Activated CD4-positive, alpha-beta T cell treated with anti-CD3 and anti-CD28 coated beads, Interleukin-2, Interleukin-6, amounts not matched to agents 100 ng/mL and 50 ng/mL, durations not matched to agents 16 hours and 8 hours (primary cell): ENCODE results near the gene VTI1A.

Experiments
- DNase-seq: peaks from one replicate; pipeline ENCODE4 v3.0.0-alpha.2; 2020

The VTI1A gene

DNA sequence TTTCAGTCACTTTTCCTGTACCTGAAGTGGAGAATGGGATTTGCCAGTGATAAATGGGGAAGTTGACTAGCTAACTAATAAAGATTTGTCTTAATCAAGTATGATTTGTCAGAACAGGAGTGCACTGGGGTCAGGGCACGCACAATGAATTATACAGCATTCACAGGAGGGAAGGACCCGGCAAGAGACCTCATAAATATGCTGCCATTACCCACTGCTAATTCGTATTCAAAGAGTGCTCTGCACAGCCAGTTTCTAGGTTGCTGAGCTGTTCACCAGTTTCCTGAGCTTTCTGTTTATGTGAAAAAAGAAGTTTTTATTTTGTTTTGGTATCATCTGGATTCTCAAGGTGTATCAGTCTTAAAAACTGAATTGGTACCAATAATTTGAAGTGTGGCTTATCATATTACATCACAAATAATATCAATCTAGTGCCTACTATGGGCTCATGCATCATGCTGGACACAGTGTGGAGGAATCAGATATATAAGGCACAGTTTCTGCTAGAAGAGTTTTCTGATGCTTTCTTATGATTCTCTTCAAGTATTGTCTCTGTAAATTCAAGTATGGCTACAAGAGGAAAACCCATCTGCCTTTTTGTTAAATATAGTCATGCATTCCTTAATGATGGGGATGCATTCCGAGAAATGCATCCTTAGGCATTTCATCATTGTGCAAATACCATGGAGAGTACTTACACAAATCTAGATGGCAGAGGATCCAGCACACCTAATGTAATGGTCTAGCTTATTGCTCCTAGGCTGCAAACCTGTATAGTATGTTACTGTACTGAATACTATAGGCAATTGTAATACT is 202.2 kb downstream of the VTI1A start:
- DNase-seq = no peak

DNA sequence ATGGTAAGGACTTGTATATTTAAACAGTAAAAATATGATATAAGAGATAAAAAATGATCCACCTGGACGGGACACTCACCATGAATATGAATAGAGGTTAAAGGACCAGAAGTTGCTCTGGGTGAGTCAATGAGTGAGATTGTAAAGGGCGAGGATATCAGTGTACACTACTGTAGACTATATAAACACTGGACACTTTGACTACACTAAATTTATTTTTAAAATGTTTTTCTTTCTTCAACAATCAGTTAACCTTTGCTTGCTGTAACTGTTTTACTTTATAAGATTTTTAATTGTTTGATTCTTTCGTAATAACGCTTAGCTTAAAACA is 202.8 kb downstream of the VTI1A start:
- no peak for DNase-seq

DNA sequence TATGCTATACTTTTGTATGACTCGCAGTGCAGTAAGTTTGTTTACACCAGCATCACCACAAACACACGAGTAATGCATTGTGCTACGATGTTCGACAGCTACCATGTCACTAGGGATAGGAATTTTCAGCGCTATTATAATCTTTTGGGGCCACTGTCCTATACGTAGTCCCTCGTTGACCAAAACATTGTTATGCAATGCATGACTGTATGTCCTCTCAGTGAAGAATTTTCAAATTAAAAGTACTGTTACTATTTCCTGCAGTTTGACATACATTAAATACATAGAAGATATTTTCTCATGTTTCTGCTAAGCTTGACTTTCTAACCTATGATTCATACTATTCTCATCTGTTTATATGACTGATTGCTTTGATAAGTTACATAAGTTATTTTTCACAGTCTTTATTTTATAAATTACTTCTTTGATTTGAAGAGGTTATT is 203.6 kb downstream of the VTI1A start:
- no peak for DNase-seq

DNA sequence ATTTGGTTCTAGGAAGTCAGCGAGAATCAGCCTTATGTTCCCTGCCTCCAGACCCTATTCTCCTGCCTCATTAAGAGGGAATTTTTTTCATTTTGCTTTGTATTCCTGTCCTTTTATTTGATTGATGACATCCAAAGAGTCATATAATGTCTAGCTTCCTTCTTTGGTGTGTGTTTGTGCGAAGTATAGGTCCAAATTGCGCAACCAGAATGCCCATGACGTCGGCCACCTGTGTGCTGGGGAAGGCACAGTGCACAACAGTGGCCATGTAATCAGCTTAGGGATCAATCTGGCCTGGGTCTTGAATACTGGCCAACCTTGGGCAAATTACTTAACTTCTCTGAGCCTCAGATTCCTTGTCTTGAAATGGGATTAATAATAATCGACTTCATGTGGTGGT is 206.2 kb downstream of the VTI1A start:
- no peak for DNase-seq

DNA sequence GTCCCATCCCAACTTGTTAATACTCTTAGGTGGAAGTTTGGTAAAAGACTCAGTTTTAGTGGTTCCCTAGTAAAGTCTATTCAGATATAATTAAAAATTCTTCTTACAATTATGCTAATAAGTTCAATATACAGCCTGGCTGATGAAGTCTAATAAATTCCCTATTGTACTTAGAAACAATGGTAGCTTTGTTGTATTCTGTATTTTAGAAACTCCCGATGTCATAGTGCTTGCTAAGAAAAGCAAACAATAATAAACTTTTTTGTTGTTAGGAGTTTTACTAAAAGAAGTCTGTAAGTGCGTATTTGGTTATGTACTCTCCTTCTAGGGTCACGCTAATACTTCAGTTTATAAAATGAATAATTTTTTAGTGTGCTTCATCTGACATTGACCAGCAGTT is 206.8 kb downstream of the VTI1A start:
- no peak for DNase-seq

DNA sequence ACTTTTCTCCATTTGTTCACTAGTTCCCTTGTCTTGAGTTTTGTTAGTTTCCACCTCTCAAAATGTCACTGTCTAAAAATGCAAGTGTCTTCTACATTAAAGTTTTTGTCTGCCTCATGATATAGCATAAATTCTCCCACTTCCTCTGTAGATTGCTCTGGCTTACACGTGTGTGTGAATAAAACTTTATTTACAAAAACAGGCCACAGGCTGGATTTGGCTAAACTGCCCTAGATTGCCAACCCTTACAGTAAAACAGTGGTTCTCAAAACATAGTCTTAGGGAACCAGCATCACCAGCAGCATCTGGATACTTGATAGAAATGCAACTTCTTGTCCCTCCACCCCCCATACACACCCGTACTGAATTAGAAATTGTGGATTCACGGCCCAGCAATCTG is 207.8 kb downstream of the VTI1A start:
- no peak for DNase-seq

DNA sequence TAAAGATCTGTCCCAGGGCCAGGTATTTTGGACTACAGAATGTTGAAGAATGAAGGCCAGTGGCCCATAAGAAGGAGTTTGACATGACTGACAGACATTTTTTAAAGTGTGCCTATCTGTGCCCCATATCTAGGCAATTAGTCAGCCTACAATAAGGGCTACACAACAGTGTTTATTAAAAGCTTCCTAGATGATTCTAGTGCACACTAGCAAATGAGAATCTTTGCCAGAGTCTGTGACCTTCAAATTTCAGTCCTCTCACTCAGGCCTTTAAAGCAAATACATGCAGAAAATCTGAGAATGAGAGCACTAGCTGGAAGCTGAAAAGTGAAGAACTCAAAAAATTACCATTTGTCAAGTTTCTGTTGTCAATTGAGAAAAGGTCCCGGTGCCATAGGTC is 208.7 kb downstream of the VTI1A start:
- no peak for DNase-seq

DNA sequence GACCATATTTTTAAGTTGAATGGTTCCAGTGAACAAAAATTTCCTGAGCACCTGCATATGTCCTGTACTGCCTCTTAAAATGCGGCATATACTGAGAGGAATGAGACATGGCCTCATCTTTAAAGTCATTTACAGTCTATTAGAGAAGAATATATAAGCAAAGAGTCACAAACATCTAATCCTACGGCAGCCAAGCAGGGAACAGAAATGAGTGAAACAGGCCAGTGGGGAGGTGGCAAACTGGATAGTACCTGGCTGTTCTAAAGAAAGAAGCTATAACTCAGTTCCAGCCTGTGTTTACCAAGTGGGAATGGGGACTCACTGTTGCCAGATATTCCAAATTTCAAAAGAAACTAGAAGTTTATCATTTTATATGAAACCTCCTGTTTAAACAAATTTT is 211.4 kb downstream of the VTI1A start:
- no peak for DNase-seq

DNA sequence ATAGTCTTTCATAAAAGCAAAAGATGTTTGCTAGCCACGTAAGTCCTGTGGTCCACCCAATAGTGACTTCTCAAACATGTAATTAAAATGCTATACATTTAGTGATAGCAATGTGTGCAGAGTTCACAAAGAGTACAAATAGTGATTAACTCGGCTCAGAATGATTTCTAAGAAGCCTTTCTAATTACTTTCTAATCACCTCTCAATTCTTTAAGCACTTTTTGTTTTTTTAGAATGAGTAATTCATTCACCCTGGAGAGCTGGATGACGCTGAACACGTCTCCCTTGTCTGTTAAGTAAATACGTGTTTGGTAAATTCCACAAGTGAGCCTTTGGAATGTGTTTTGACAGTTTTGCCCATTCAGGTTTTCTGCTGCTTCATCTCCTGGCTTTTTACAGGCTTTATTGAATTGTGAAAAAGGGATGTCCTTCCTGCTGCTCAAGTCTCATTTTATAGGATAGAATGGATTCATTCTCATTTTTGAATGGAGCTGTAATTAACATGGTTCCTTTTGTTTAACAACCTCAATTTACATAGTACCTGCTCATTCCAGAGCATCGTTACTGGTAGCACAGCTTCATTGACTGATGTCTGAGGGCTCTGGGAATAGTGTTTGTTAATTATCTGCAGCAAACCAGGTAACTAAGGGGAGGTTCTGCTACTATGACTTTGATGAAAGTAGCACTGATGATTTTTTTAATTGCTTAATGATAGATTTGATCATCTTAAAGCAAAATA is 212.1 kb downstream of the VTI1A start:
- no peak for DNase-seq

DNA sequence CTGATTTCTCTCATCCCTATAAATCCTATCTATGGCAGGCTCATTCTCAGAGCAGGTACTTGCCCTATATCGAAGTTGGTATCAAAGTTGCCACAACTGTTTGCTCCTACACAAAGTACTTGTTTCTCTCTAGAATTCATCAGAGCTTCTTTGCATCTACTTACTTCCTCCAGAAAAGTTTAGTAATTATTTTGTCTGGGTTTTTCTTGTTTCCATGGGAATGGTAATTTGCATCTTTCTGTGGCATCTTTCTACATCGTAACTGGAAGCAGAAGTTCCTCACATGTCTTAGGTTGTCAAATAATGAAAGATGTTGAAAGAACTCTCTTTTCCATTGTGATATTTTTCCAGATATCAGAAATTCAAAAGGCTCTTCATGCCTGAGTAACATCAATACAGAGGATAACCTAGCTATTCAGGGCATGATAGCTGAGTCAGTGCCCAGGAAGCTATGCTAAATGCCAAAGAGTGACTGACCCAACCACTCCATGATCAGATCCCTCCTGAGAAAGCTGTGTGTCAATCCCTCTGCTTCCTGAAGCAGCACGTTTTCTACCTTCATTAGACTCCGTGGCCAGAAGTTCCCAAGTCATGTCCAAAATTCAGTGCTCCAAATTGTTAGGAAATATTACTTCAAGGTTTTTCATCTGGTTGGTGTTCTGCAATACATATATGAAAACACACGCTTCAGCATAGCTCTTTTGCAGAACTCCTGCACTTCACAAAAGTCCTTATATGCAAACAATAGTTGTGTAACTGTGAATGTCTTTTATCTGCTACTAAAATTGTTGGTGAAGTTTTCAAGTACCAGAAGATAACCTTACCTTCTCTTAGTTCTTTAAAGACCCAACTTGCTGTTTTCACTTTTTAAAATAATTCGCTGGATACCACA is 216.5 kb downstream of the VTI1A start:
- DNase-seq = no peak

DNA sequence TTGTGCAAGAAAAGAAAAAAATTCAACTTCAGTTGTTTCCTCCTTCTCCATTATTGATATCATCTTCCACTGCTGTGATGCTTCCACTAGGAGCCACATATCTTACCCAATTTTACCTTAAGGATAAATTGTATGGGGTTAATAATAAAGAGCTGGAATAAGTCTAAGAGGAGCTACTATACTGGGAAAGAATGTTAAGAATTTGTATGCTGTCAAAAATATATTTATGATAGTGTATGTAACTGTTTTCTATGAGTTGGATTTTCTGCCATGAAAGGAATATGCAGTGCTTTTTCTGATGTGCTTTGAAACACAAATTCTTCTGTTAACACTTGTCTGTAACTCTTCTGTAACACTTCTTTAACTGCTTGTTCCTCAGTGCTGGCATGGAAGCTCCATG is 219.1 kb downstream of the VTI1A start:
- DNase-seq = no peak

DNA sequence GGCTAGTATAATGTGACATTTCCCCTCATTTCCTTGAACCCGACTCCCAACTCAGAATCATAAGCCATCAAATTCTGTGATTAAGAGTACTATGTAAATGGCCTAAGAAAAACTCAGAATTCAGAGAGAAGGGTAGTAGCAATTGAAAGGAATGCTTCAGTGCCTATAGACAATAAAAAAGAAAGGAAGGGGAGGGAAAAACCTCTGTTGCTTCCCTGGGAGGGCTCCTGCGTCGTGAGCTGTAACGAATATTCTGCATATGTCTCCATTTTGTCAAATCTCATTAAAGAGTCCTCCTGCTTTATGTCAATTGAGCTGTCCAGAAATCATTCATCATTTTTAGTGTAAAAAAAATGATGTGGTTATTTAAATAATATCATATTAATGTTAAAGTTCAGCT is 223.0 kb downstream of the VTI1A start:
- DNase-seq = no peak

DNA sequence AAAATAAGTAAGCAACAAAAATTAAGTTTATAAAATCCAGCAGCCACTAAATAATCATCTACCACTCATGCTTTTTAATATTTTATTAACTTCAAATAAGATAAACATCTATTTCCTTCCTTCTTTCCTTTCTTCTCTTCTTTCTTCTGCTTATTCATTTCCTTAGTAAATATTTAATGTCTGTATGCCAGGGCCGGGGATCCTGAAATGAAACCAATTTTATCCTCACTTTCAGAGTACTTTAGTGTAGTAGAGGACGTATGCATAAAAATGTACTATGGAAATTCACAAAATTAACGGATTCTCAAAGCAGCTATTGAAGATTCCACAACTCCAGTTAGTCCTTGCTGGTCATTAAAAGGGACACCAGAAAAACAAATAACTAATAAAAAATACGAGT is 224.7 kb downstream of the VTI1A start:
- no peak for DNase-seq

DNA sequence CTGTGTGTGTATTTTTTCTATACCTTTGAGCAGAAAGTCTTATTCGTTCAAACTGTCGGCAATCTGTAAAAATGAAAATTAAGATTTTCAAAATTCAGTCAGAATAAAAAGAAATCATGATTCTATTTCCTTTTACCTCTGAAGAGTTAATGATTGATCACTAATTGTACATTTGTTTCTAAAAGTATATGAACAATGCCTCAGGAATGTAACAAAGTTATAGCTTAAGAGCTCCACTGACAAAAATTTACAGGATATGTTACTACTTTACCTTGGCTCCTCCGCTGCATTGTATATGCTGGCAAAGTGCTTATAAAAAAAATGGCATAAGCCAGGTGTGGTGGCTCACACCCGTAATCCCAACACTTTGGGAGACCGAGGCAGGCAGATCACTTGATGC is 225.7 kb downstream of the VTI1A start:
- no peak for DNase-seq

DNA sequence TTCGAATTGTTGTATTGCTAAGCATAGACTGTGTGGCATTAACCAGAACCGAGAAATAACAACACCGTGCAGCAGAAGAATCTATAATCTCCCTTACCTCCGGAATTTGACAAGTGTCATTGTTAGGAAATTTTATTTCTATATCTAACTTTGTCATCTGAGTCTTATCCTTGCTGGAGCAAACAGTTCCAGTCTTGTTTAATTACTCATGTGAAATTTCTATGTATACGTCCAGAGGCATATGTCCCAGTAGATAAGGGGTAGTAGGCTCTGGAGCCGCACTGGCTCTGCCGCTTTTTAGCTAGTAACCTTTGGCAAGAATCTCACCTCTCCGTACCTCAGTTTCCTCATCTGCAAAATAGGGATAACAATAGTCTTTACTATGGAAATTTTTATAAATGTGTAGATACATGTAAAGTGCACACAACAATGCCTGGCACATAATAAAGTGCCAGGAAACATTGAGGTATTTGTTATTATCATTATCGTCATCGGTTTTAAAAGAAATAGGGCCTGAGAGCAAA is 228.6 kb downstream of the VTI1A start:
- no peak for DNase-seq

DNA sequence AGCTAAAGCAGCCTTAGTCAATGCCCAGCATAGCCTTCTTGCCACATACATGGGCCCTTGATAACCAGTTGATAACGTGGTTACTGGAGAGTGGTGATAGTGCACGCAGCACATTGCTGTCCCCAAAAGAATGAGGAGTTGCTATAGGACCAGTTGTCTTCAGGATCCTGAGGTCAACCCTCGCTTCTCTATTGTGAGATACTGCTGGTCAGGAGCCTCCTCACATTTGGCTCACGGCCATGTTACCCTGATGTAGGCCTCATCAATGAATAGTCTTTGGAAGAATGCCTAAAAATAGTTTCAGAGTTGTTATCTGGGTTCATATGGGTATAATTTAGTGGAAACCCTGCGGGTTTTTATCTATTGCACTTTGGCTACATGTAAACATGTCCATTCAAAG is 230.7 kb downstream of the VTI1A start:
- no peak for DNase-seq

DNA sequence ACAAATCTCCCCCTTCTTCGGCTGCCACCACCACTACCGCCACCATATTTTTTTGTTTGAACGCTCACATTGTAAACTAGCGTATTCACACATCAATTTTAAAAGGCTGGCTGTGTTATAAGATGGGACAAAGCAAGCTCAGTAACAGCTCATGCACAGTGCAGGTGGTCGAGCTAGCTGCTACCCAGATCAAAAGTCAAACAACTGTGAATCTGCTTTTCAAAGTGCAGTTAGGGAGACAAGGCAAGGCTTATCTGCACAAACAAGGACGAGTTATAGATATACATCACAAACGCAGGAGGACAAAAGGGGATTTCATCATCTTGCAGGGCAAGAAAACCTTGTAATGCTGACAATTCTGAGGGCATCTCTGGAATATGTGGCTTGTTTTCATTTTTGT is 231.6 kb downstream of the VTI1A start:
- no peak for DNase-seq

DNA sequence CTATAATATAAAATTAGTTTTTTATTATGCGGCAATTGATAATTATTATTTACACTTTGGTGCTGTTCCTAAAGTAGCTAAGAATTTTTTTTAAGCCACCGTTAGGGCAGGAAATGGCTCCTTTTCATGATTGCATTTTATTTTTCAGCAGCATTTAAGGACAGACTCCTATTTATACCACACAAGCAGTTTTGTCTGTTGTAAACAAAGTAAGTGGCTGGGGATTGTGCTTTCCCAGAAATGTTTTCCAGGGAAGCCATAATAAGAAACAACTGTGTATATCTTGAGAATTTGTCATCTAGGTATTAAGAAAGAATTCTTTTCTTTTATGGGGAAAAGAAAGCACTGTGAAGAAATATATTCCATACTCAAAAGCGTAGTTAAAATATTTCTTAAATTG is 232.0 kb downstream of the VTI1A start:
- DNase-seq = no peak

DNA sequence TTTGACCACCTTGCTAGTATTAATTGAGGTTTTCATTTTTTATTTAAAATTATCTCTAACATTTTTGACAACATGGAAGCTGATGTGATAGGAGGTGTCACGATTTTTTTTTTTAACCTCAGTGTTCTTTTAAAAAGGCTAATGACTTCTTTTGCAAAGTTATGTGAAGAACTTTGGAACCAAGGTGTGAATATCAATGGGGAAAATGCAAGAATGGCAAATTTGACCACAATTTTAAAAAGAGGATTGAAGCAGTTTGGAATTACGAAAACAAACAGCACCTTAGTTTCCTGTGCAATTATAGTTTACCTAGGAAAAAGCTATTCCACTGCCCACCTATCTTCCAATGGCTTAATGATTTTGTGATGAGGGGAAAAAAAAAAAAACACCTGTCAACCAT is 232.4 kb downstream of the VTI1A start:
- DNase-seq = no peak

DNA sequence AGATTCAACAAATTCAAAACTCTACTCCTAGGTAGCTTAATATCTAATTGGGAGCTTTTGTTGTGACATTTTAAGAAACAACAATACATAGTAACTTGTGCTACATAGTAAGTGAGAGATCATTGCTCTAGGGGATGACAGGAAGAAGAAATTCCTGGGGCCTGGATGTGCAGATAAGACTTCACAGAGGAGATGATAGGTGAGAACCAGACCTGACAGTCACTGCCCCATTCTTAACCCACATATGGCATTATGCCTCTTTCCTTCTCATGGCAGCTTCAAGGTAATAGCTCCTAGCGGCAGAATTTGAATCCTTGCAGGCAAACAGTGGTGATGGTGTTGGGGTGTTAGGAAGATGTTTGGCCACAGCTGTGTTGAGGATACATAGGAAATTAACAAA is 233.6 kb downstream of the VTI1A start:
- DNase-seq = no peak

DNA sequence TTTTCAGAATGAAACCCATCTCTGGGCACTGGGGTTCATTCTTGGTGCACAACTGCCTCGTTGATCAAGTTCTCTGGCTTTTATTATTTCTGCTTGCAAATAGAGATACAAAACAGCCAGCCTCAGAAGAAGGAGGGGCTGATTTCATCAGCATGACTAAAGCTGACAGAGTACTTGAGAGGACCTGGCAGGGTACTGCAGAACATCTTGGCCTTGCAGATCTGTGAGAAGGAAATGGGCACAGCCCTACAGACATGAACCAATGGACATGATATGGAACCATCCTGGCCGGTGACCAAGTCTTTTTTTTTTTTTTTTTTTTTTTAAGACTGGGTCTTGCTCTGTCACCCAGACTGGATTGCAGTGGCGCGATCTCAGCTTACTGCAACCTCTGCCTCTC is 240.6 kb downstream of the VTI1A start:
- DNase-seq = no peak

DNA sequence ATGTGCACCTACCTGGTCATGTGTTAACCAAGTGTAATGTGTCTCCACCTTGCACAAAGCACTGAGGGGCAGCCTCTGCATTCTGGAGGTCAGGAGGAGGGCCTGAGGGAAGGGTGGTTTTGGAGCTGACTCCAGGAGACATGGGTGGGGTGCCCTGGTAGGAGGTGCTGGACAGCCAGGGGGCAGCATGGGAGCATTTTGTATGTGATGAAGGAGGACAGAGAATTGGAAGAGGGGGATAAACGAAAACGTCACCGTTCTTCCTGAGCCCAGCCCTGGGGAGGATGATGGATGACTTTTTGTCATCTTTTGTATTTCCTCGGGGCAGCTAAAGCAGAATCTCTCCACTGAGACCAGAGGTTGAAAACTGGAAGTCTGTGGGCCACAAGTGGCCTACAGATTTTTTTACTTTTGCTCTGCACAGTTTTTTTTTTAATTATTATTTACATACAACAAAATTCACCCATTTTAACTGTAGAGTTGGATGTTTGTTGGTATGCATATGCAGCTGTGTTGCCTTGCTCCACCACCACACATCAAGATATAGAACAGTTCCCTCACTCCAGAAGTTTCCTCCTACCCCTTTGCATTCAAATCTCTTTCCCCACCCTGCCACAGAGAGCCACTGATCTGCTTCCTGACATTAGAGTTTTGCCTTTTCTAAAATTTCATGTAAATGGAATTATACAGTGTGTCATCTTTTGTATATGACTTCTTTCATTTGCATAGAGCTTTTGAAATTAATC is 242.5 kb downstream of the VTI1A start:
- DNase-seq = no peak

DNA sequence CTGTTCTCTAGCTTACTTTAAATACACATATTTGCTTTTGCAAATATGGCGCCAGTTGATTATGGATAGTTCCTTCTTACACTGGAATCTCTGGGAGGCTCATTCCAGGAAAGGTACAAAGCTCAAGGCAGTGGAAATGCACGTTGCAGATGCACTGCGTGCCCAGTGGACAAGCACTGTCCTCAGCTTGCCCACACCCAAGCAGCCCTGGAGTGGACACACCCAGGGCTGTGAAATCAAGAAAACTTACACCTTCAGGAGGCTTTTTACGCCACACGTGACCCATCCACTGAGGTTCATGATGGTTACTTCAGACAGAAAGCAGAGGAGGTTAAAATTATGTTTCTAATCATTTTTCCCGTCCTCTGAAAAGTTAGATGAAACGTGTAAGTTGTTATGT is 248.5 kb downstream of the VTI1A start:
- no peak for DNase-seq
